Ascending aorta (tissue), 2 donors: ENCODE measurements around the gene DOLPP1. TPM values are rescaled to one million over a fixed set of nuclear protein-coding genes. Genes with fewer than 3 reads are reported as not detected.
"Not testable (repeated sequence)": the region's sequence is repeated elsewhere in the genome, so short reads cannot be mapped to it uniquely, and the experiment has no call there.

ENCODE experiments used
- DNase-seq, 2 donors: peaks; one replicate each; pipeline ENCODE4 v3.0.0-alpha.2; 2019; ENCODE audit warnings: low spot score in 2 of 2
- H3K27ac ChIP-seq, 2 donors: fragments of 200-600 bp; sonication (generic); one replicate each; pipeline ENCODE4 v1.5.1; 2016 to 2017; ENCODE audit warnings: mild to moderate bottlenecking in 1 of 2
- H3K27me3 ChIP-seq: fragments of 200-600 bp; sonication (generic); one replicate; pipeline ENCODE4 v1.5.1; 2017
- H3K36me3 ChIP-seq, 2 donors: fragments of 200-600 bp; sonication (generic); one replicate each; pipeline ENCODE4 v1.5.1; 2016
- H3K4me1 ChIP-seq, 2 donors: fragments of 200-600 bp; sonication (generic); one replicate each; pipeline ENCODE4 v1.5.1; 2016 to 2017; ENCODE audit warnings: mild to moderate bottlenecking in 1 of 2
- H3K4me3 ChIP-seq, 2 donors: fragments of 200-600 bp; sonication (generic); one replicate each; pipeline ENCODE4 v1.5.1; 2016 to 2017; ENCODE audit warnings: mild to moderate bottlenecking in 1 of 2
- H3K9me3 ChIP-seq, 2 donors: fragments of 200-600 bp; sonication (generic); one replicate each; pipeline ENCODE4 v1.5.1; 2016
- intact Hi-C: fragments of 100-400 bp; cut with DNase I; formaldehyde crosslinking; loops from one replicate; pipeline ENCODE4 v1.15.1; 2023
- total RNA-seq: library from RNA; depleted of rRNA; stranded (reverse); fragments of >200 nt; gene quantifications from one replicate; pipeline ENCODE4 v1.1.0, GENCODE V29; 2016
- TF ChIP-seq, protein P1 (sequence below), 3 experiments: fragments of 200-600 bp in 2 of 3; fragments of 450-650 bp in 1 of 3; sonication (generic) in 2 of 3; IDR thresholded peaks; one replicate each; pipeline ENCODE4 v1.5.1; 2016 to 2019; ENCODE audit warnings: antibody characterized with exemption in 3 of 3, mild to moderate bottlenecking in 1 of 3, moderate library complexity in 1 of 3

DOLPP1 gene
- total RNA-seq, 1 donor from 2014 or later: 41.7 TPM

- Histone ChIP-seq H3K4me3 (no peak overlapping the region), H3K27ac (no peak overlapping the region), H3K36me3 (peaks cover 43 to 55% of the 10 kb centered on the region in 2 donors), H3K4me1 (no peaks in the 10 kb centered on the region), H3K27me3 (no peaks in the 10 kb centered on the region), H3K9me3 (no peaks in the 10 kb centered on the region)
- TF ChIP-seq, protein P1, sequence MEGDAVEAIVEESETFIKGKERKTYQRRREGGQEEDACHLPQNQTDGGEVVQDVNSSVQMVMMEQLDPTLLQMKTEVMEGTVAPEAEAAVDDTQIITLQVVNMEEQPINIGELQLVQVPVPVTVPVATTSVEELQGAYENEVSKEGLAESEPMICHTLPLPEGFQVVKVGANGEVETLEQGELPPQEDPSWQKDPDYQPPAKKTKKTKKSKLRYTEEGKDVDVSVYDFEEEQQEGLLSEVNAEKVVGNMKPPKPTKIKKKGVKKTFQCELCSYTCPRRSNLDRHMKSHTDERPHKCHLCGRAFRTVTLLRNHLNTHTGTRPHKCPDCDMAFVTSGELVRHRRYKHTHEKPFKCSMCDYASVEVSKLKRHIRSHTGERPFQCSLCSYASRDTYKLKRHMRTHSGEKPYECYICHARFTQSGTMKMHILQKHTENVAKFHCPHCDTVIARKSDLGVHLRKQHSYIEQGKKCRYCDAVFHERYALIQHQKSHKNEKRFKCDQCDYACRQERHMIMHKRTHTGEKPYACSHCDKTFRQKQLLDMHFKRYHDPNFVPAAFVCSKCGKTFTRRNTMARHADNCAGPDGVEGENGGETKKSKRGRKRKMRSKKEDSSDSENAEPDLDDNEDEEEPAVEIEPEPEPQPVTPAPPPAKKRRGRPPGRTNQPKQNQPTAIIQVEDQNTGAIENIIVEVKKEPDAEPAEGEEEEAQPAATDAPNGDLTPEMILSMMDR (IDR thresholded peaks at IDR 0.05): no peak
- DNase-seq: no peak
- intact Hi-C loops: loop anchor here (5.0 kb wide), 1 partner anchor 676 kb away; no protein-coding TSS in a partner anchor
These were observed 40.6 kb downstream of the DOLPP1 start for GRCh38 chr9:129121483-129121882.

DNA sequence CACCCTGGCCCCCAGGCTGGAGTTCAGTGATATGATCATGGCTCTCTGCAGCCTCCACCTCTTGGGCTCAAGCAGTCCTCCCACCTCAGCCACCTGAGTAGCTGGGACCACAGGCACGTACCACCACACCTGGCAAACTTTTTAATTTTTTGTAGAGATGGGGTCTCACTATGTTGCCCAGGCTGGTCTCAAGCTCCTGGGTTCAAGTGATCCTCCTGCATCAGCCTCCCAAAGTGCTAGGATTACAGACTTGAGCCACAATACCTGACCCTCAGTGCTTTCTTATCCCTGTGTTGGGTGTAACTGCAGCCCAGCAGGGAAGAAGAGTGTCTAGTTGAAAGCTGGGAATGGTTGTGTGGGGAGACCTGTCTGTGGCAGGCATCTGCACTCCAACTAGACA lies 41.2 kb downstream of the DOLPP1 start:
- intact Hi-C loops: loop anchor here (5.0 kb wide), 1 partner anchor 675 kb away; no protein-coding TSS in a partner anchor
- Histone ChIP-seq H3K27ac (no peak overlapping the region), H3K4me1 (no peaks in the 10 kb centered on the region), H3K27me3 (no peaks in the 10 kb centered on the region), H3K9me3 (no peaks in the 10 kb centered on the region), H3K4me3 (no peak overlapping the region), H3K36me3 (peaks cover 43 to 60% of the 10 kb centered on the region in 2 donors)
- no peak for DNase-seq
- TF ChIP-seq, protein P1 (IDR thresholded peaks at IDR 0.05): no peak

DNA sequence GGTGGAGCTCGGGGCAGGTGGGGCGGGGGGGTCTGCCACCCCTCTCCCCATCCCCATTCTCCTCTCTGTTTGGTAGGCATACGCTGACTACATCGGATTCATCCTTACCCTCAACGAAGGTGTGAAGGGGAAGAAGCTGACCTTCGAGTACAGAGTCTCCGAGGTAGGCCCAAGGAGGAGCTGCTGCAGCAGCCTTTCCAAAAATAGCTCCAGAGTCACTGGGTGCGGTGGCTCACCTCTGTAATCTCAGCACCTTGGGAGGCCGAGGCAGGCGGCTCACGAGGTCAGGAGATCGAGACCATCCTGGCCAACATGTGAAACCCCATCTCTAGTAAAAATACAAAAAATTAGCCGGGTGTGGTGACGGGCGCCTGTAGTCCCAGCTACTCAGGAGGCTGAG lies 42.1 kb downstream of the DOLPP1 start:
- not testable (repeated sequence) for H3K27me3 ChIP-seq, H3K27ac ChIP-seq, H3K4me3 ChIP-seq, DNase-seq, H3K9me3 ChIP-seq, H3K4me1 ChIP-seq
- H3K36me3 ChIP-seq: peaks cover 43 to 61% of the 10 kb centered on the region in 2 donors
- intact Hi-C loops: loop anchor here (5.0 kb wide), 1 partner anchor 674 kb away; no protein-coding TSS in a partner anchor

DNA sequence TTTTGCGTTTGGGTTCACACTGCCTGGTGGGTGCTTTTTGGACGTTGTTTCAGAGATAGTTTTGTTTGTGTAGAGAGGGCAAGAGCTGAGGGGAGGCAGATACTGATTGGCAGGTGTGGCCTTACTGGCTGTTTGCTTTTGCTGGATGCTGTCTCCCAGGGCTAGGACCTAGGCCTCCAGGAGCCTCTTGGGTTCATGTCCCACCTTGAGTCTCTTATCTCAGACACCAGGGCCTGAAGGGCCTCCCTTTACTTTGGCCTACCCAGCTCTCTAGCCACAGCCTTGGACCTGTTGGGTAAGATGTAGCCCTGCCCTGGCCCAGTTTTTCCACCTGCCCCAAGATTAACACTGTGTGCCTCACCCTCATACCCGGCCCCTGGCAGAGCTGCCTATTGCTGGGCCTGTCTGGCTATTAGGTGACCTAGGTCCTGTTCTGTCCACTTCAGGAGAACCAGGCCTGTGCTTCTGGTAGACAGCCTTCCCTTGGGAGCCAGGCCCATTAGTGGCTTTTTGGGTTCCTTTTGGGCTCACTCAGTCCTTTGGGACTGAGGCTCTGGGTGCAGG lies 43.7 kb downstream of the DOLPP1 start:
- no peaks in the 10 kb centered on the region for H3K27me3 ChIP-seq
- H3K36me3 ChIP-seq: peaks cover 48 to 69% of the 10 kb centered on the region in 2 donors
- H3K4me3 ChIP-seq: no peak overlapping the region
- DNase-seq: no peak
- no peaks in the 10 kb centered on the region for H3K4me1 ChIP-seq
- H3K9me3 ChIP-seq: no peaks in the 10 kb centered on the region
- no peak overlapping the region for H3K27ac ChIP-seq
- TF ChIP-seq, protein P1 (IDR thresholded peaks at IDR 0.05): no peak
- intact Hi-C loops: loop anchor here (5.0 kb wide), 1 partner anchor 673 kb away; no protein-coding TSS in a partner anchor

- intact Hi-C loops: no loop called here
- TF ChIP-seq, protein P1 (IDR thresholded peaks at IDR 0.05): no peak
- Histone ChIP-seq H3K36me3 (peaks cover 48 to 71% of the 10 kb centered on the region in 2 donors), H3K27me3 (no peaks in the 10 kb centered on the region), H3K9me3 (no peaks in the 10 kb centered on the region), H3K27ac (no peak overlapping the region), H3K4me3 (no peak overlapping the region), H3K4me1 (no peaks in the 10 kb centered on the region)
- no peak for DNase-seq
These were observed 44.6 kb downstream of the DOLPP1 start for GRCh38 chr9:129125478-129125877.

- Histone ChIP-seq H3K27me3 (no peaks in the 10 kb centered on the region), H3K4me3 (no peak overlapping the region), H3K36me3 (peaks cover 34 to 59% of the 10 kb centered on the region in 2 donors), H3K27ac (no peak overlapping the region), H3K9me3 (no peaks in the 10 kb centered on the region), H3K4me1 (peaks cover 0 to under 1% of the 10 kb centered on the region in 2 donors)
- TF ChIP-seq, protein P1 (IDR thresholded peaks at IDR 0.05): no peak
- intact Hi-C loops: no loop called here
- no peak for DNase-seq
These were observed 46.1 kb downstream of the DOLPP1 start for GRCh38 chr9:129126749-129127618.
